ENCODE measurements around the gene CCDC97. TPM values are rescaled to one million over a fixed set of nuclear protein-coding genes. Genes with fewer than 3 reads are reported as not detected.

CCDC97 gene
- total and polyA plus RNA-seq, 4 donors, result 13.2 to 39.9 (median 20.9) TPM

DNA sequence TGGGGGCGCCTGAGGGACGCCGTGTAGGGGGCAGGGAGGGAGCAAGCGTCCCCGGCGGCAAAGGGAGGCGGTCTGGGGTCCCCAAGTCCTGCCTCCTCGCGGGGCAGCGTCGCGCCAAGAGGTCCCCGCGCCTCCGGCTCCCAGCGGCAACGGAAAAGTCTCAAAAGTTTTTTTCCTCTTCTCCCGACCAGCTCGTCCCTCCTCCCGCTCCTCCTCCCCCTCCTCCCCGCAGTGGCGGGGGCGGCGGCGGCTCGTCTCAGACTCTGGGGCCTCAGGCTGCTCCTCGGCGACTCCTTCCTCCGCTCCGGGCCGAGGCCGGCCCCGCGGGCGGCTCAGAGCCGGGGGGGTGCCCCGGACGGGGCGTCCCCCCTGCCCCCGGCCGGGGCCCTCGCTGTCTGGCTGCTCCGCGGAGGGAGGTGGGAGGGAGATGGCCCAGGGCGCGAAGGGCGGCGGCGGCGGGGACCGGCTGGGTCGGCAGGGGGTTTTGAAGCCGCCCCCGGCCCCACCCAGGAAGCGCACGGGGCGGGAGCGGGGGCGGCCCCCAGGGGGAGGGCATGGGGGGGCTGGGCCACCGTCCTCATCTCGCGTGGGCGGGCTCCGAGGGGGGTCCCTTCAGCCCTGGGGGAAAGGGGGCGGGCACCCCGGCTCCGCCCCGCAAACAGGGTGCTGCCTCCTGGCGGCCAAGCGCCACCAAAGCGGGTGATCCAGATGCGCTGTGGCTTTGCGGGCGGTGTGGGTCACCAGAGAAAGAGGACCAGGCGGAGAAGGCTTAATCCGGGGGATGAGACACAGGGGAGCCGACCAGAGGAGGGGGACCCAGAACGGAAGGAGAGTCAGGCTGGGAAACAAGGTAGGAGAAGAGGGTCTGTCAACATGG, 43.7 kb downstream of the CCDC97 start, which contains the start of gene TGFB1:
TGFB1 (minus strand) TSS at position 457 of the 877 bp plus-strand sequence. CDS start 878 bp downstream, outside the sequence.
- H3K4me1 ChIP-seq (ENCODE audit: control insufficient read depth in 5 of 5, insufficient read depth in 5 of 5, low read length in 5 of 5), result peaks cover 0 to 32% (median 9%) of the 10 kb centered on the region in 5 donors
- H3K36me3 ChIP-seq (ENCODE audit: control insufficient read depth in 4 of 4, insufficient read depth in 4 of 4, low read length in 4 of 4), result no peaks in the 10 kb centered on the region
- H3K27ac ChIP-seq (ENCODE audit: low read depth in 1 of 2, low read length in 1 of 2), result peak within 1 kb of the TSS; percentile 83 to 85
- H3K4me3 ChIP-seq, result peak within 1 kb of the TSS; percentile 85
- TF ChIP-seq, protein P1, sequence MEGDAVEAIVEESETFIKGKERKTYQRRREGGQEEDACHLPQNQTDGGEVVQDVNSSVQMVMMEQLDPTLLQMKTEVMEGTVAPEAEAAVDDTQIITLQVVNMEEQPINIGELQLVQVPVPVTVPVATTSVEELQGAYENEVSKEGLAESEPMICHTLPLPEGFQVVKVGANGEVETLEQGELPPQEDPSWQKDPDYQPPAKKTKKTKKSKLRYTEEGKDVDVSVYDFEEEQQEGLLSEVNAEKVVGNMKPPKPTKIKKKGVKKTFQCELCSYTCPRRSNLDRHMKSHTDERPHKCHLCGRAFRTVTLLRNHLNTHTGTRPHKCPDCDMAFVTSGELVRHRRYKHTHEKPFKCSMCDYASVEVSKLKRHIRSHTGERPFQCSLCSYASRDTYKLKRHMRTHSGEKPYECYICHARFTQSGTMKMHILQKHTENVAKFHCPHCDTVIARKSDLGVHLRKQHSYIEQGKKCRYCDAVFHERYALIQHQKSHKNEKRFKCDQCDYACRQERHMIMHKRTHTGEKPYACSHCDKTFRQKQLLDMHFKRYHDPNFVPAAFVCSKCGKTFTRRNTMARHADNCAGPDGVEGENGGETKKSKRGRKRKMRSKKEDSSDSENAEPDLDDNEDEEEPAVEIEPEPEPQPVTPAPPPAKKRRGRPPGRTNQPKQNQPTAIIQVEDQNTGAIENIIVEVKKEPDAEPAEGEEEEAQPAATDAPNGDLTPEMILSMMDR (IDR thresholded peaks at IDR 0.05; ENCODE audit: control extremely low read depth, extremely low read depth), result peak; percentile 74
- 1% methylated on average over 39 to 78 of the region's 78 CpGs for WGBS, 2 donors
- H3K9me3 ChIP-seq (ENCODE audit: control insufficient read depth in 4 of 4, insufficient read depth in 3 of 4, low read length in 3 of 4), result peaks cover 0 to 2% (median 0%) of the 10 kb centered on the region in 4 donors
- H3K9ac ChIP-seq (ENCODE audit: insufficient read depth in 1 of 2, low read length in 2 of 2), result peak within 1 kb of the TSS; percentile 12 to 74
- peak; percentile 77 to 86 (median 85) for DNase-seq
- peaks cover 0 to 15% (median 0%) of the 10 kb centered on the region in 3 donors for H3K27me3 ChIP-seq (ENCODE audit: control insufficient read depth in 3 of 3, insufficient read depth in 3 of 3, low read length in 2 of 3)
- ATAC-seq (ENCODE audit: insufficient read depth, low FRiP score), result peak; percentile 81

DNA sequence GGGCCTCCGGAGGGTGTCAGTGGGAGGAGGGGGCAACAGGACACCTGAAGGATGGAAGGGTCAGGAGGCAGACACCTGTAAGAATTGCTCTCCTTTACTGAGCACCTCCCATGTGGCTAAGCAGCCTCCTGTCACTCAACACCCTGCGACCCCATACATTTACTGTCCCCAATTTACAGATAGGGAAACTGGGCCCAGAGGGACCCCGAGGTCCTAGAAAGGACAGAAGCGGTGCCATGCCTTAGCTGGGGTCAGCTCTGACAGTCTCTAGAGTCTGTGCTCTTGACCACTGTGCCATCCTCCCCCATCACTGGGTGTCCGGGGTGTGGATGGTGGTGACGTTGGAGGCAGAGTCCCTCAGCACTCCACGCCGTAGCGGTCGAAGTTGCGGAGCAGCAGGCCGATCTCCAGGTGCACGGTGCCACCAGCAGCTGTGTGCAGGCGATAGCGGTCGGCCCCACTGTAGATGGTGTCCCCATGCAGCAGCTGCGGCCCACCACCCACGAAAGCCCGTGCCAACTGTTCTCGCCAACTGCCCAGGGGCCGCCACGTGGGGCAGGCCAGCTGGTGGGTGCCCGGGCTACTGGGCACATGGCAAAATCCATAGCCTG, 44.5 kb downstream of the CCDC97 start:
- H3K9ac ChIP-seq (ENCODE audit: insufficient read depth in 1 of 2, low read length in 2 of 2), result peak overlapping the region; percentile 12 to 74
- TF ChIP-seq, protein P1 (IDR thresholded peaks at IDR 0.05; ENCODE audit: control extremely low read depth, extremely low read depth), result no peak
- H3K9me3 ChIP-seq (ENCODE audit: control insufficient read depth in 4 of 4, insufficient read depth in 3 of 4, low read length in 3 of 4), result peaks cover 0 to 2% (median 0%) of the 10 kb centered on the region in 4 donors
- no peaks in the 10 kb centered on the region for H3K36me3 ChIP-seq (ENCODE audit: control insufficient read depth in 4 of 4, insufficient read depth in 4 of 4, low read length in 4 of 4)
- ATAC-seq (ENCODE audit: insufficient read depth, low FRiP score) (no peak), DNase-seq (no peak)
- WGBS, 2 donors, result 92% methylated on average over 22 to 23 of the region's 23 CpGs
- H3K4me3 ChIP-seq, result no peak overlapping the region
- H3K27me3 ChIP-seq (ENCODE audit: control insufficient read depth in 3 of 3, insufficient read depth in 3 of 3, low read length in 2 of 3), result peaks cover 0 to 15% (median 0%) of the 10 kb centered on the region in 3 donors
- H3K27ac ChIP-seq (ENCODE audit: low read depth in 1 of 2, low read length in 1 of 2), result no peak overlapping the region
- H3K4me1 ChIP-seq (ENCODE audit: control insufficient read depth in 5 of 5, insufficient read depth in 5 of 5, low read length in 5 of 5), result peaks cover 0 to 32% (median 9%) of the 10 kb centered on the region in 5 donors

DNA sequence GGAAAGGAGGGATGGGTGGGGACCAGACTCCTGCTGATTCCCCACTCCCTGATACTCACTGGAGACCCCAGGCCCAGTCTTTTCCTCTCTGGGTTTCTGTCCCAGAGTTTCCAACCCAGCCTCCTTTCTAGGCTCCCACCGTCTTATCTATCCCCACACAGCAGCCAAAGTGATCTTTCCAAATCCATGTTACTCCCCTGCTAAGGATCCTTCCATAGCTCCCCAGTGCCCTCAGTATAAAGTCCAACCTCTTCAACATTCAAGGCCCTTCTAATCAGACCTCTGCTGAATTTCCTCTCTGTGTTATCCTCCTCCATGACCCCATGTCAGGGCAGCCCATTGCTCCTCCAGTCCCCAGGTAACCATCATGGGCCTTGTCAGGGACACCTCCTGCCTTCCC, 45.1 kb downstream of the CCDC97 start:
- ATAC-seq (ENCODE audit: insufficient read depth, low FRiP score) (no peak), DNase-seq (no peak)
- TF ChIP-seq, protein P1 (IDR thresholded peaks at IDR 0.05; ENCODE audit: control extremely low read depth, extremely low read depth), result no peak
- Histone ChIP-seq H3K27ac (ENCODE audit: low read depth in 1 of 2, low read length in 1 of 2) (peak overlapping the region in 1 of 2 donors; percentile 68), H3K9me3 (ENCODE audit: control insufficient read depth in 4 of 4, insufficient read depth in 3 of 4, low read length in 3 of 4) (peaks cover 0 to 2% (median 0%) of the 10 kb centered on the region in 4 donors), H3K36me3 (ENCODE audit: control insufficient read depth in 4 of 4, insufficient read depth in 4 of 4, low read length in 4 of 4) (no peaks in the 10 kb centered on the region), H3K27me3 (ENCODE audit: control insufficient read depth in 3 of 3, insufficient read depth in 3 of 3, low read length in 2 of 3) (peaks cover 0 to 15% (median 0%) of the 10 kb centered on the region in 3 donors), H3K9ac (ENCODE audit: insufficient read depth in 1 of 2, low read length in 2 of 2) (no peak overlapping the region), H3K4me1 (ENCODE audit: control insufficient read depth in 5 of 5, insufficient read depth in 5 of 5, low read length in 5 of 5) (peaks cover 0 to 32% (median 9%) of the 10 kb centered on the region in 5 donors), H3K4me3 (no peak overlapping the region)
- WGBS, 2 donors, result 82 to 100% methylated on average over 1 of the region's 1 CpG

All from lung (tissue), 12 donors.